ENCODE data around the gene OR10J5.
"Not testable (repeated sequence)": the region's sequence is repeated elsewhere in the genome, so short reads cannot be mapped to it uniquely, and the experiment has no call there.

DNA sequence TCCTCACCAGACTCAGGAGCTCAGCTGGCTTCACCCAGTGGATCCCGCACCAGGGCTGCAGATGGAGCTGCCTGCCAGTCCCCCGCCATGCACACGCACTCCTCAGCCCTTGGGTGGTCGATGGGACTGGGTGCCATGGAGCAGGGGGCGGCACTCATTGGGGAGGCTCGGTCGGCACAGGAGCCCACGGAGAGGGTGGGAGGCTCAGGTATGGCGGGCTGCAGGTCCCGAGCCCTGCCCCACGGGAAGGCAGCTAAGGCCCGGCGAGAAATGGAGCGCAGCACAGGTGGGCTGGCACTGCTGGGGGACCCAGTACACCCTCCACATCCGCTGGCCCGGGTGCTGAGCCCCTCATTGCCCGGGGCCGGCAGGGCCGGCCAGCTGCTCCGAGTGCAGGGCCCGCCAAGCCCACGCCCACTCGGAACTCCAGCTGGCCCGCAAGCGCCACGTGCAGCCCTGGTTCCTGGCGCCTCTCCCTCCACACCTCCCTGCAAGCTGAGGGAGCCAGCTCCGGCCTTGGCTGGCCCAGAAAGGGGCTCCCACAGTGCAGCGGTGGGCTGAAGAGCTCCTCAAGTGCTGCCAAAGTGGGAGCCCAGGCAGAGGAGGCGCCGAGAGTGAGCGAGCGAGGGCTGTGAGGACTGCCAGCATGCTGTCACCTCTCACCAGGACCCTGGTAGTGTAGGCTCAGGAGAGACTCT, 41.1 kb downstream of the OR10J5 start:
- TF ChIP-seq, protein P1, sequence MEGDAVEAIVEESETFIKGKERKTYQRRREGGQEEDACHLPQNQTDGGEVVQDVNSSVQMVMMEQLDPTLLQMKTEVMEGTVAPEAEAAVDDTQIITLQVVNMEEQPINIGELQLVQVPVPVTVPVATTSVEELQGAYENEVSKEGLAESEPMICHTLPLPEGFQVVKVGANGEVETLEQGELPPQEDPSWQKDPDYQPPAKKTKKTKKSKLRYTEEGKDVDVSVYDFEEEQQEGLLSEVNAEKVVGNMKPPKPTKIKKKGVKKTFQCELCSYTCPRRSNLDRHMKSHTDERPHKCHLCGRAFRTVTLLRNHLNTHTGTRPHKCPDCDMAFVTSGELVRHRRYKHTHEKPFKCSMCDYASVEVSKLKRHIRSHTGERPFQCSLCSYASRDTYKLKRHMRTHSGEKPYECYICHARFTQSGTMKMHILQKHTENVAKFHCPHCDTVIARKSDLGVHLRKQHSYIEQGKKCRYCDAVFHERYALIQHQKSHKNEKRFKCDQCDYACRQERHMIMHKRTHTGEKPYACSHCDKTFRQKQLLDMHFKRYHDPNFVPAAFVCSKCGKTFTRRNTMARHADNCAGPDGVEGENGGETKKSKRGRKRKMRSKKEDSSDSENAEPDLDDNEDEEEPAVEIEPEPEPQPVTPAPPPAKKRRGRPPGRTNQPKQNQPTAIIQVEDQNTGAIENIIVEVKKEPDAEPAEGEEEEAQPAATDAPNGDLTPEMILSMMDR (IDR thresholded peaks at IDR 0.05; ENCODE audit: borderline replicate concordance, extremely low read depth, low read length, poor library complexity, severe bottlenecking) = not testable (repeated sequence)
- TF ChIP-seq EZH2 (IDR thresholded peaks at IDR 0.05; ENCODE audit: borderline replicate concordance, low read depth, low read length, severe bottlenecking) = not testable (repeated sequence)
